Transverse colon (tissue), 3 donors: Measurements from ENCODE around the gene TRABD2B.

ENCODE experiments used
- EP300 ChIP-seq: sonication (generic); formaldehyde crosslinking; IDR thresholded peaks from one replicate; pipeline ENCODE4 v1.6.1; 2017; ENCODE audit warnings: antibody characterized with exemption, low read depth
- POLR2A ChIP-seq: fragments of 450-650 bp; IDR thresholded peaks from one replicate; pipeline ENCODE4 v1.6.1; 2016; ENCODE audit warnings: antibody characterized with exemption, mild to moderate bottlenecking, moderate library complexity
- TF ChIP-seq, protein P1 (sequence below), 5 experiments: fragments of 200-600 bp in 3 of 5; fragments of 450-650 bp in 2 of 5; sonication (generic) in 3 of 5; IDR thresholded peaks; 1 replicate in 2 of 5; 2 replicates in 3 of 5; pipeline ENCODE4 v1.5.1; 2016 to 2017; ENCODE audit warnings: antibody characterized with exemption in 5 of 5, inconsistent platforms in 3 of 5, mild to moderate bottlenecking in 2 of 5, moderate library complexity in 1 of 5

DNA sequence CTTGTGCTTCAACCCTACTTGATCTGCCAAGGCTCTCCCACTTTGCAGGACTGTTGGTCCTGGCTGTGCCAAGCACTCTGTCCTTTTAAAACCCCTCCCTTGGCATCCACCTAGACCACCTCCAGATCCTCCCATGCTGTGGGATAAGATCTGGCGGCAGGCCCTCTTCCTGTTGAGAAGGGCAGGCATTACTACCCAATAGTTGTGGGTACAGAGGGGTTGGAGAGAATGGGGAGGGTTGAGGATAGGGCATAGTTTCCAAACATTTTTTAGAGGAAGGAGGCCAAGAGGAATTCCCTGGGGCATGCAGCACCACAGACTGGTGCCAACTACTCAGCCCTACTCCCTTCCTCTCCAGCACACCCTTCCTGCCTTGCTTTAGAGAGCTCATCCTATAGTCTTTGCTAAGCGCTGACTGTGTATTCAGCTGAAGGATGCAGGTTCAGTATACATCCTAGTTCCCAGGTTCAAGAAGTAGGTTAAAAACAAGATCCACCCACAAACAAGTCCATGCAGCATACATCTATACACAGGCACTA, 70.7 kb downstream of the TRABD2B start:
- TF ChIP-seq, protein P1, sequence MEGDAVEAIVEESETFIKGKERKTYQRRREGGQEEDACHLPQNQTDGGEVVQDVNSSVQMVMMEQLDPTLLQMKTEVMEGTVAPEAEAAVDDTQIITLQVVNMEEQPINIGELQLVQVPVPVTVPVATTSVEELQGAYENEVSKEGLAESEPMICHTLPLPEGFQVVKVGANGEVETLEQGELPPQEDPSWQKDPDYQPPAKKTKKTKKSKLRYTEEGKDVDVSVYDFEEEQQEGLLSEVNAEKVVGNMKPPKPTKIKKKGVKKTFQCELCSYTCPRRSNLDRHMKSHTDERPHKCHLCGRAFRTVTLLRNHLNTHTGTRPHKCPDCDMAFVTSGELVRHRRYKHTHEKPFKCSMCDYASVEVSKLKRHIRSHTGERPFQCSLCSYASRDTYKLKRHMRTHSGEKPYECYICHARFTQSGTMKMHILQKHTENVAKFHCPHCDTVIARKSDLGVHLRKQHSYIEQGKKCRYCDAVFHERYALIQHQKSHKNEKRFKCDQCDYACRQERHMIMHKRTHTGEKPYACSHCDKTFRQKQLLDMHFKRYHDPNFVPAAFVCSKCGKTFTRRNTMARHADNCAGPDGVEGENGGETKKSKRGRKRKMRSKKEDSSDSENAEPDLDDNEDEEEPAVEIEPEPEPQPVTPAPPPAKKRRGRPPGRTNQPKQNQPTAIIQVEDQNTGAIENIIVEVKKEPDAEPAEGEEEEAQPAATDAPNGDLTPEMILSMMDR (IDR thresholded peaks at IDR 0.05), result no peak
- TF ChIP-seq POLR2A (no peak), EP300 (no peak)
